SU-DHL-6 (cell line): ENCODE data around the gene TIMELESS.
"Not testable (repeated sequence)": the region's sequence is repeated elsewhere in the genome, so short reads cannot be mapped to it uniquely, and the experiment has no call there.

Source experiments
- H2AFZ ChIP-seq: fragments of 200-600 bp; sonication (generic); 2 replicates; pipeline ENCODE4 v1.6.1; 2014; ENCODE audit warnings: low read depth, mild to moderate bottlenecking, moderate library complexity, mixed read lengths, antibody characterized with exemption, low read length; ENCODE audit not compliant: severe bottlenecking
- H3F3A ChIP-seq: fragments of 200-600 bp; shearing (Covaris generic); 2 replicates; pipeline ENCODE4 v1.6.0; 2016; ENCODE audit warnings: antibody characterized with exemption, mild to moderate bottlenecking; ENCODE audit not compliant: insufficient read depth
- H3K27ac ChIP-seq: fragments of 200-600 bp; sonication (generic); 2 replicates; pipeline ENCODE4 v1.5.1; 2016; ENCODE audit warnings: low read depth, mild to moderate bottlenecking, low read length, moderate library complexity, mixed read lengths
- H3K27me3 ChIP-seq: fragments of 200-600 bp; sonication (generic), shearing (Covaris generic); 2 replicates; pipeline ENCODE4 v1.6.0; 2014; ENCODE audit warnings: mild to moderate bottlenecking, low read length
- H3K36me3 ChIP-seq: fragments of 200-600 bp; sonication (generic); 2 replicates; pipeline ENCODE4 v1.6.1; 2014; ENCODE audit warnings: mild to moderate bottlenecking, low read length, mixed read lengths
- H3K4me2 ChIP-seq: fragments of 300-600, 200-600 bp; shearing (Covaris generic), sonication (generic); 2 replicates; pipeline ENCODE4 v1.6.0; 2014; ENCODE audit warnings: low read length, low read depth, mild to moderate bottlenecking; ENCODE audit not compliant: poor library complexity, severe bottlenecking
- H3K4me3 ChIP-seq: fragments of 200-600 bp; sonication (generic); 2 replicates; pipeline ENCODE4 v1.5.1; 2014; ENCODE audit warnings: antibody characterized with exemption, low read length, mild to moderate bottlenecking, mixed read lengths; ENCODE audit not compliant: insufficient read depth, poor library complexity, severe bottlenecking
- H3K79me2 ChIP-seq: fragments of 200-600 bp; sonication (generic); 2 replicates; pipeline ENCODE4 v1.6.1; 2014; ENCODE audit warnings: mild to moderate bottlenecking, low read length, moderate library complexity; ENCODE audit not compliant: insufficient read depth
- H3K9ac ChIP-seq: fragments of 200-600 bp; sonication (generic); 2 replicates; pipeline ENCODE4 v1.7.0; 2014; ENCODE audit warnings: mild to moderate bottlenecking, low read length
- H3K9me2 ChIP-seq: fragments of 200-600 bp; sonication (generic); replicated peaks from 2 replicates; pipeline ENCODE4 v1.6.1; 2014; ENCODE audit warnings: low read length; ENCODE audit not compliant: insufficient read depth
- H3K9me3 ChIP-seq: fragments of 200-600 bp; sonication (generic); 2 replicates; pipeline ENCODE4 v1.6.1; 2014; ENCODE audit warnings: low read length, mixed read lengths; ENCODE audit not compliant: insufficient read depth
- H4K20me1 ChIP-seq: fragments of 200-600 bp; sonication (generic); 2 replicates; pipeline ENCODE4 v1.6.1; 2014; ENCODE audit warnings: low read depth, mild to moderate bottlenecking, antibody characterized with exemption, low read length, moderate library complexity, mixed read lengths
- CTCF ChIP-seq: fragments of 200-600 bp; sonication (generic); IDR thresholded peaks from one replicate; pipeline ENCODE4 v1.5.1; 2017; ENCODE audit warnings: antibody characterized with exemption, mild to moderate bottlenecking, low read length, moderate library complexity; ENCODE audit not compliant: insufficient read depth, poor library complexity, severe bottlenecking
- EZH2phosphoT487 ChIP-seq: fragments of 200-600 bp; sonication (generic), shearing (Covaris generic); conservative IDR thresholded peaks from 2 replicates; pipeline ENCODE4 v1.6.1; 2018; ENCODE audit warnings: mild to moderate bottlenecking, antibody characterized with exemption, low read length, moderate library complexity, mixed read lengths

Gene TIMELESS

GRCh38 chr12:56449622-56449984, 377 bp upstream of the TIMELESS start:
- Histone ChIP-seq H3K9me3 (no peaks in the 10 kb centered on the region), H3K27me3 (no peaks in the 10 kb centered on the region), H2AFZ (peak overlapping the region; percentile 49), H3K79me2 (peaks cover 38% of the 10 kb centered on the region), H3K36me3 (no peaks in the 10 kb centered on the region), H3K9ac (peak overlapping the region; percentile 94), H3K27ac (peak overlapping the region; percentile 91), H3K4me3 (peak overlapping the region; percentile 89), H3K9me2 (no peaks in the 10 kb centered on the region), H3F3A (peaks cover 18% of the 10 kb centered on the region; the same call in 1 of the 2 replicates), H4K20me1 (no peaks in the 10 kb centered on the region), H3K4me2 (peak overlapping the region; percentile 92)
- TF ChIP-seq CTCF (no peak), EZH2phosphoT487 (no peak)

DNA sequence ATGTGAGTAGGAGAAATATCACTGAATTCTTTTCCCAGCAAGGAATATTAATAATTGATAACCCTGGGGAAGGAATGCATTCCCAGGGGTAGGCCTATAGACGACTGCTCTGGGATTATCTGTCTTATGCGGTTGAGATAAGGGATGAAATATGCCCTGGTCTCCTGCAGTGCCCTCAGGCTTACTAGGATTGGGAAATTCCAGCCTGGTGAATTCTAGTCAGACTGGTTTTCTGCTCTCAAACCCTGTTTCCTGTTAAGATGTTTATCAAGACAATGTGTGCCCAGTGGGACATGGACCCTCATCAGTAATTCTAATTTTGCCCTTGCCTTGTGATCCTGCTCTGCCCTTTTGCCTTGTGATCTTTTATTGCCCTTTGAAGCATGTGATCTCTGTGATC, 6.0 kb downstream of the TIMELESS start:
- H3K36me3 ChIP-seq, H3K4me3 ChIP-seq, H3K27me3 ChIP-seq, H3K27ac ChIP-seq, H2AFZ ChIP-seq, H3K9me2 ChIP-seq, H3K9me3 ChIP-seq, H4K20me1 ChIP-seq, H3K4me2 ChIP-seq, H3K9ac ChIP-seq: not testable (repeated sequence)
- Histone ChIP-seq H3K79me2 (peaks cover 95% of the 10 kb centered on the region), H3F3A (peaks cover 11% of the 10 kb centered on the region; the same call in 1 of the 2 replicates)

GRCh38 chr12:56437430-56438176, 11.6 kb downstream of the TIMELESS start:
- Histone ChIP-seq H3K4me3 (no peak overlapping the region), H3K27ac (peak overlapping the region; percentile 28), H2AFZ (no peak overlapping the region), H4K20me1 (no peaks in the 10 kb centered on the region), H3F3A (no peaks in the 10 kb centered on the region; the same call in 1 of the 2 replicates), H3K36me3 (no peaks in the 10 kb centered on the region), H3K4me2 (peak overlapping the region; percentile 49), H3K79me2 (peaks cover 88% of the 10 kb centered on the region), H3K9ac (peak overlapping the region; percentile 16; the same call in 1 of the 2 replicates), H3K27me3 (no peaks in the 10 kb centered on the region), H3K9me3 (no peaks in the 10 kb centered on the region), H3K9me2 (no peaks in the 10 kb centered on the region)
- TF ChIP-seq CTCF (no peak), EZH2phosphoT487 (no peak)

- Histone ChIP-seq H3K9me2 (no peaks in the 10 kb centered on the region), H3K9ac (no peak overlapping the region), H3K27ac (no peak overlapping the region), H3F3A (no peaks in the 10 kb centered on the region), H2AFZ (no peak overlapping the region), H3K4me3 (no peak overlapping the region), H4K20me1 (no peaks in the 10 kb centered on the region), H3K36me3 (peaks cover 18% of the 10 kb centered on the region; the same call in 1 of the 2 replicates), H3K4me2 (no peak overlapping the region), H3K79me2 (peaks cover 60% of the 10 kb centered on the region), H3K9me3 (no peaks in the 10 kb centered on the region), H3K27me3 (no peaks in the 10 kb centered on the region)
- TF ChIP-seq CTCF (no peak), EZH2phosphoT487 (no peak)
Measured at GRCh38 chr12:56434828-56435227, 14.4 kb downstream of the TIMELESS start.
